ENCODE measurements around the gene COL4A2.

Gene COL4A2

DNA sequence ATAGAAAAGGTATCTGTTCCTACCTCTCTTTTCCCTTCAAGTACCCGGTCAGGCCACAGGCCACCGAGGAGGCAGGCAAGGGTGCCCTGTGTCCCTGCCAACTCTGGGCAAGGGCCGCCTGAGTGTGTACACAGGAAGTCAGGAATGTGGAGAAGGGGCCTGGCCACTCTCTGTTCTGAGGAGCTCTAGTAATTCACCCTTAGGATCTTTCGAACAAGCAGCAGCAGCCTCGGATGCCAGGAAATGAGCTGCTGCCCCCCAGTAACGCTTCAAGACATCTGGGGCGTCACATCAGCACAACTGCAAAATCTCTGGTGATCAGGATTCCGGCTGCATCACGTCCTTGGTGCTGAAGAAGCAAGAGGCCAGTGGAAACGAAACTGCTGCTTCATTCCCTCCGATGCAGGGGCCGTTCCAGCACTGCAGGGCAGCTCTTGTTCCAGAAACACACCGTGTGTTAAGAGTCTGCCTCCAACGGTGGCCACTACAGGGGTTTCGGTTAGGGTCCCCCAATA lies 252.4 kb downstream of the COL4A2 start:
- TF ChIP-seq, protein P1, sequence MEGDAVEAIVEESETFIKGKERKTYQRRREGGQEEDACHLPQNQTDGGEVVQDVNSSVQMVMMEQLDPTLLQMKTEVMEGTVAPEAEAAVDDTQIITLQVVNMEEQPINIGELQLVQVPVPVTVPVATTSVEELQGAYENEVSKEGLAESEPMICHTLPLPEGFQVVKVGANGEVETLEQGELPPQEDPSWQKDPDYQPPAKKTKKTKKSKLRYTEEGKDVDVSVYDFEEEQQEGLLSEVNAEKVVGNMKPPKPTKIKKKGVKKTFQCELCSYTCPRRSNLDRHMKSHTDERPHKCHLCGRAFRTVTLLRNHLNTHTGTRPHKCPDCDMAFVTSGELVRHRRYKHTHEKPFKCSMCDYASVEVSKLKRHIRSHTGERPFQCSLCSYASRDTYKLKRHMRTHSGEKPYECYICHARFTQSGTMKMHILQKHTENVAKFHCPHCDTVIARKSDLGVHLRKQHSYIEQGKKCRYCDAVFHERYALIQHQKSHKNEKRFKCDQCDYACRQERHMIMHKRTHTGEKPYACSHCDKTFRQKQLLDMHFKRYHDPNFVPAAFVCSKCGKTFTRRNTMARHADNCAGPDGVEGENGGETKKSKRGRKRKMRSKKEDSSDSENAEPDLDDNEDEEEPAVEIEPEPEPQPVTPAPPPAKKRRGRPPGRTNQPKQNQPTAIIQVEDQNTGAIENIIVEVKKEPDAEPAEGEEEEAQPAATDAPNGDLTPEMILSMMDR (IDR thresholded peaks at IDR 0.05; ENCODE audit: borderline replicate concordance, insufficient read depth, low read depth, low read length), result no peak
- no peak overlapping the region for H3K4me3 ChIP-seq (ENCODE audit: low read depth, low read length)

DNA sequence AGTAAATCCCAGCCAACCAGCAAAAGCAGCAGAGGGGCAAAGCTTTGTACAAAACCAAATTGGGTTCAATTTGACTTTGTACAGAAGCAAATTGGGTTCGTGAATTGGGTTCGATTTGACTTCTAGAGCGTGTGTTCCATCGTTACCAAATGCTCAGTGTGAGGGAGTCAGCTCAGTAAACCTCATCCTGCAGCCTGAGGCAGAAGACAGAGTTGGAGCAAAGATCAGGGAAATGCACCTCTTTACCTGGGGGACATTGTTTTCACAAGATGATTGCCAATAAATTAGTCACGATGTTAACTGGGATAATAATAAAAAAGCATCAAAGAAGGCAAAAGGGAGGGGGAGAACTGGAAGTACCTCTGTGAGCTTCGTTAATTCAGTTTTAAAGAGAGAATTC lies 252.9 kb downstream of the COL4A2 start:
- TF ChIP-seq, protein P1 (IDR thresholded peaks at IDR 0.05; ENCODE audit: borderline replicate concordance, insufficient read depth, low read depth, low read length), result no peak
- H3K4me3 ChIP-seq (ENCODE audit: low read depth, low read length), result no peak overlapping the region

DNA sequence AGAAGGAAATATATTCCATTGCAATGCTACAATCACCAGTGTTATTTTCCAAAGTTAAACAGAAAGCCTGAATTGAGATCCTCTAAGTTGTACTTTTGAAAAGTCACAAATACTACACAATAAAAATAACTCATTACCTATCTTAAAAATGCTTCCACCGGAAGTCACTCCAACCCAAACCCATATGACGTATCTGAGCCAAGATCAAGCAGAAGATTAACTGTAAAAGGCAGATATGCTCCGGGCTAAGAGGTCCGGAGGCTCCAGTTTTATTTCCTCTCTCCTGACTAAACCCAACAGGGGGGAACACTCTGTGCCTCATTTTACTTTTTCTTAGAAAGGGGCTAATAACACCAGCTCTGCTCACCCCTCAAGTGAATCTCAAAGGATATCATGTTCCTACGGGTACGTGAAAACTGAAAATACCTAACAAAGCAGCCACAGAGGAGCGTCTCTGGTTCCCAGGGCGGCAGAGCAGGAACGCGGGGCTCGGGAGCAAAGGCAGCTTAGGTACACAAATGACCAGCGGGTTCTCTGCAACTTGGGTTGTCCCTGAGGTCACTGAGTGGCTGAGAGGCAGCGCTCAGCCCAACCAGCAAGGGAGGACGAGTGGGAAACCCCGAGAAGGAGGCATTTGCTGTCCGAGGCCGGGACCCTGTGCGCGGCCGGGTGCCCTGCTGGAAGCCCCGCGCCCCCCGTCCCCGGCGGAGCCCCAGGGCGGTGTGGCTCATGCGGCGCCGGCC lies 253.7 kb downstream of the COL4A2 start:
- peak overlapping the region; percentile 67 for H3K4me3 ChIP-seq (ENCODE audit: low read depth, low read length)
- TF ChIP-seq, protein P1 (IDR thresholded peaks at IDR 0.05; ENCODE audit: borderline replicate concordance, insufficient read depth, low read depth, low read length), result no peak

DNA sequence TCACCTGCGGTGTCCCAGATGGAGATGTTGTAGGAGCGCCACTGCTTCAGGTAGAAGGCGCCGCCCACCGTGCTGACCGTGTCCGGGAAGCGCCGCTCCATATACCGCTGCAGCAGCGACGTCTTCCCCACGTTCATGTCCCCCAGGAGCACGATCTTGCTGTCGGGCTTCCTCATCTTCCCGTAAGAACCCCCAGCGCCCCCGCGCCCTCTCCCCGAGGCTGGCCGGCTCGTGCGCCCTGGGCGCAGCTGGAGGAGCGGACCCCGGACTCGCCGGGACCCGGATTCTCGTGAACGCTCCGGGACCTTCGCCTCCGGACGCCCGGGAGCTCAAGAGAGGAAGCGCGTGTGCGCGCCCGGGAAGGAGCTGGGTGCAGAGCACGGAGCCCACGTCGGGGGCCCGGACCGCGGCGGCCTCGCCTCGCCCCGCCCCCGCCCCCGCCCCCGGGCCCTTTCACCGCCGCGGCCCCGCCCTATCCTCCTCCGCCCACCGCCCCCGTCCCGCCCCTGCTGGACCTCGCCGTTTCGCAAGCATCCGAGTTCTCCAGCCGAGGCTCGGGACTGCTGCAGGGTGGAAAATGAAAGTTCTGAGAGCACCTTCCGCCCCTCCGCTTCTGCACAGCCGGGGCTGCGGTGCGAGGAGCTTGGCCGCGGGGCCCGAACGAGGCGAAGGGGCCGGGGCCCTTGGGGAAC lies 254.4 kb downstream of the COL4A2 start, which contains the start of gene RAB20:
TSS of gene RAB20 (minus strand) at position 379 of the 692 bp plus-strand sequence. CDS start at position 176, 203 bp downstream.
- TF ChIP-seq, protein P1 (IDR thresholded peaks at IDR 0.05; ENCODE audit: borderline replicate concordance, insufficient read depth, low read depth, low read length), result no peak

DNA sequence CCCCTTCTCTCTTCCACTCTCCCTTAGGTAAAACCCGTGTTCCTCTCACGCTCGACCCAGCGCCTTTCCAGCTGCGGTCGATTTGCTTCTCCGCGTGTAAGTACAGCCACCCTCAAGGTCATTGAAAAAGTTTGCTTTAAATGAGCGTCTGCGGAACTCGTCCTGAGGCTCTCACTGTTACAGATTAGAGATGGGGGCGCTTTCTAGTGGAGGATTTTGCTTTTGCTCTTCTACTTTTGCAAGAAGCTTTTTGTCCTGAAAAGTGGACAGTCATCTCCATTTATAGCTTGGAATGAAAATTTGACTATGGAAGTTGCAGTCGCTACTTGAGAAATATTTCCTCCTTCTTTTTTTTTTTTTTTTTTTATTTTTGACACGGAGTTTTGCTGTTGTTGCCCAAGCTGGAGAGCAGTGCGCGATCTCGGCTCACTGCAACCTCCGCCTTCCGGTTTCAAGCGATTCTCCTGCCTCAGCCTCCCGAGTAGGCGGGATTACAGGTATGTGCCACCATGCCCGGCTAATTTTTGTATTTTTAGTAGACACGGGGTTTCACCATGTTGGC lies 255.0 kb downstream of the COL4A2 start:
- TF ChIP-seq, protein P1 (IDR thresholded peaks at IDR 0.05; ENCODE audit: borderline replicate concordance, insufficient read depth, low read depth, low read length), result no peak
- peak overlapping the region; percentile 67 for H3K4me3 ChIP-seq (ENCODE audit: low read depth, low read length)

More for the DNA sequence above, 254.4 kb downstream of the COL4A2 start, which contains the start of gene RAB20:
- peak within 1 kb of the TSS; percentile 67 for H3K4me3 ChIP-seq (ENCODE audit: low read depth, low read length)
